Suppressor macrophage treated with lipopolysaccharide for 1 hour (primary cell): ENCODE results near the gene RNF11.

ENCODE experiments used
- DNase-seq, 3 donors: peaks; one replicate each; pipeline ENCODE4 v3.0.0-alpha.2; 2020 to 2022

Gene RNF11

GRCh38 chr1:51266181-51266580 lies 30.1 kb downstream of the RNF11 start:
- no peak for DNase-seq

GRCh38 chr1:51266791-51267190 lies 30.7 kb downstream of the RNF11 start:
- no peak for DNase-seq

- no peak for DNase-seq
These were observed 32.6 kb downstream of the RNF11 start for GRCh38 chr1:51268634-51269033.

- no peak for DNase-seq
These were observed 34.7 kb downstream of the RNF11 start for GRCh38 chr1:51270751-51271150.

- DNase-seq = no peak
These were observed 36.8 kb downstream of the RNF11 start for GRCh38 chr1:51272916-51273315.

GRCh38 chr1:51274676-51275075 lies 38.6 kb downstream of the RNF11 start:
- peak in 1 of 3 donors; percentile 7 for DNase-seq

GRCh38 chr1:51276286-51276685 lies 40.2 kb downstream of the RNF11 start:
- no peak for DNase-seq

GRCh38 chr1:51280321-51280978 lies 44.4 kb downstream of the RNF11 start:
- no peak for DNase-seq

GRCh38 chr1:51281807-51282206 lies 45.7 kb downstream of the RNF11 start:
- no peak for DNase-seq

- DNase-seq = no peak
These were observed 46.5 kb downstream of the RNF11 start for GRCh38 chr1:51282605-51283004.

- DNase-seq = no peak
These were observed 47.9 kb downstream of the RNF11 start for GRCh38 chr1:51283979-51284378.

- no peak for DNase-seq
These were observed 48.4 kb downstream of the RNF11 start for GRCh38 chr1:51284487-51284954.

GRCh38 chr1:51285055-51285454 lies 49.0 kb downstream of the RNF11 start:
- no peak for DNase-seq

GRCh38 chr1:51287966-51288365 lies 51.9 kb downstream of the RNF11 start:
- no peak for DNase-seq

- DNase-seq = no peak
These were observed 52.5 kb downstream of the RNF11 start for GRCh38 chr1:51288578-51288977.

GRCh38 chr1:51289676-51290488 lies 53.8 kb downstream of the RNF11 start:
- DNase-seq = no peak

- DNase-seq = no peak
These were observed 54.4 kb downstream of the RNF11 start for GRCh38 chr1:51290489-51290847.

- no peak for DNase-seq
These were observed 57.9 kb downstream of the RNF11 start for GRCh38 chr1:51293898-51294515.

- DNase-seq = no peak
These were observed 58.6 kb downstream of the RNF11 start for GRCh38 chr1:51294566-51295184.

- DNase-seq = no peak
These were observed 59.9 kb downstream of the RNF11 start for GRCh38 chr1:51295926-51296325.

- peak; percentile 77 to 83 (median 79) for DNase-seq
These were observed 60.6 kb downstream of the RNF11 start for GRCh38 chr1:51296383-51297357.
